Measurements from ENCODE around the gene VWCE.

The VWCE gene

DNA sequence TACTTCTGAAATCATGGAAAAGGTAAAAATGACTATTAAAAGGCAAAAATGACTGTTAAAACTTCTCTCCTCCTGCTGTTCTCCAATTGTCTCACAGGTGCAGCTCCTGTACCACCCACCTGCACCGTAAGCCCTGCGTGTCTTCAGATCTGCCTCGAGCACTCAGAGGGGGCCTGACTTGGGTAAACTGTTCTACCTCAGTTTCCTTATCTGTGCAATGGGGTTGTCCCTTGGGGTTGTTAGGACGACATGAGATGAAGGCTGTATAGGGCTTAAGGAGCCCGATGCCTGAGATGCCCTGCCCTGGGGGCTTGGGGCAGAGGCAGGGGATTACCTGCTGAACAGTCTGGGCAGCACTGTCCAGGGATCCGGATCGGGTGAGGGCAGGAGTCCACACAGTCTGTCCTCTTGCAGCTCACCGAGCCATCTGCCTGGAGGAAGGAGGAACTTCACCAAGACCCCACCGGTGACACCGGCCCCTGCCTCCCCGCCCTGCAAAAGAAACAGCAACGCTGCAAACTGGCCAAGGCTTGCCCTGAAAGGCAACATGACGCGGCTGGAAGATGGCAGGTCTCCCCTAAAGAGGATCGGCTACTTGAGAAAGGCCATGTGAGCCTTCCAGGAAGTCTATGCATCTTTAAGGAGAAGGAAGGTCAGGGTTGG is 26.4 kb downstream of the VWCE start:
- TF ChIP-seq, protein P1, sequence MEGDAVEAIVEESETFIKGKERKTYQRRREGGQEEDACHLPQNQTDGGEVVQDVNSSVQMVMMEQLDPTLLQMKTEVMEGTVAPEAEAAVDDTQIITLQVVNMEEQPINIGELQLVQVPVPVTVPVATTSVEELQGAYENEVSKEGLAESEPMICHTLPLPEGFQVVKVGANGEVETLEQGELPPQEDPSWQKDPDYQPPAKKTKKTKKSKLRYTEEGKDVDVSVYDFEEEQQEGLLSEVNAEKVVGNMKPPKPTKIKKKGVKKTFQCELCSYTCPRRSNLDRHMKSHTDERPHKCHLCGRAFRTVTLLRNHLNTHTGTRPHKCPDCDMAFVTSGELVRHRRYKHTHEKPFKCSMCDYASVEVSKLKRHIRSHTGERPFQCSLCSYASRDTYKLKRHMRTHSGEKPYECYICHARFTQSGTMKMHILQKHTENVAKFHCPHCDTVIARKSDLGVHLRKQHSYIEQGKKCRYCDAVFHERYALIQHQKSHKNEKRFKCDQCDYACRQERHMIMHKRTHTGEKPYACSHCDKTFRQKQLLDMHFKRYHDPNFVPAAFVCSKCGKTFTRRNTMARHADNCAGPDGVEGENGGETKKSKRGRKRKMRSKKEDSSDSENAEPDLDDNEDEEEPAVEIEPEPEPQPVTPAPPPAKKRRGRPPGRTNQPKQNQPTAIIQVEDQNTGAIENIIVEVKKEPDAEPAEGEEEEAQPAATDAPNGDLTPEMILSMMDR (conservative IDR thresholded peaks at IDR 0.05; ENCODE audit: low read length): no peak
- no peak for TF ChIP-seq EZH2phosphoT487 (IDR thresholded peaks at IDR 0.05; ENCODE audit: borderline replicate concordance)
- H3K9ac ChIP-seq (ENCODE audit: low read depth, low read length, poor library complexity, severe bottlenecking): no peak overlapping the region
- H3F3A ChIP-seq (ENCODE audit: low read depth): no peaks in the 10 kb centered on the region
- H3K9me2 ChIP-seq (replicated peaks; ENCODE audit: low read depth, low read length): no peaks in the 10 kb centered on the region
- H3K27me3 ChIP-seq (ENCODE audit: insufficient read depth, low read length, poor library complexity, severe bottlenecking): no peaks in the 10 kb centered on the region
- H3K4me3 ChIP-seq (ENCODE audit: low read length, poor library complexity, severe bottlenecking): no peak overlapping the region
- no peaks in the 10 kb centered on the region for H3K4me1 ChIP-seq (ENCODE audit: insufficient read depth, low read length, poor library complexity, severe bottlenecking)
- no peak overlapping the region for H3K4me2 ChIP-seq (ENCODE audit: low read depth, low read length, poor library complexity, severe bottlenecking)
- H2AFZ ChIP-seq (ENCODE audit: low read length): no peak overlapping the region
- no peaks in the 10 kb centered on the region for H3K36me3 ChIP-seq (ENCODE audit: insufficient read depth, low read length)
- H3K79me2 ChIP-seq (ENCODE audit: insufficient read depth, low read length): no peaks in the 10 kb centered on the region
- H3K9me3 ChIP-seq (ENCODE audit: insufficient read depth, low read depth, low read length): no peaks in the 10 kb centered on the region
- H4K20me1 ChIP-seq (ENCODE audit: insufficient read depth, low read length, poor library complexity, severe bottlenecking): no peaks in the 10 kb centered on the region

DNA sequence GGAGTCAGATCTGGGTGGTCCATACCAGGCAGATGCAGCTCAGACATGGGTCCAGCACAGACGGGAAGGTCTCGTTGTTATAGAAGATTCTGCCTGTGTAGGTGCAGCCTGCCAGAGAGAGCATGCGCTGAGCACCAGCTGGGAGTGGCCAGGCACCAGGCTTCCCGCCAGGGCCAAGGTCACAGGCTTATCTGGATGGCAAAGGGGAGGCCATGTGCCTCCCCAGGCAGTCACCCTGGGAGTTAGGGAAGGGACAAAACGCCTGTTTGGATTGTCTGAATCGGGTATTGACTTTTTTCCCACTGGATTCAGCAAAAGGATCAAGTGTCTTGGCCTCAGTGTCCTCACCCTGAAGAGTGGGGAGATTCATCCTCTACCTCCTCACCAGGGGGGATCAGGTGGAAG is 27.7 kb downstream of the VWCE start:
- no peak overlapping the region for H2AFZ ChIP-seq (ENCODE audit: low read length)
- no peaks in the 10 kb centered on the region for H3K4me1 ChIP-seq (ENCODE audit: insufficient read depth, low read length, poor library complexity, severe bottlenecking)
- H3K4me2 ChIP-seq (ENCODE audit: low read depth, low read length, poor library complexity, severe bottlenecking): no peak overlapping the region
- no peak for TF ChIP-seq EZH2phosphoT487 (IDR thresholded peaks at IDR 0.05; ENCODE audit: borderline replicate concordance)
- TF ChIP-seq, protein P1 (conservative IDR thresholded peaks at IDR 0.05; ENCODE audit: low read length): no peak
- H3K79me2 ChIP-seq (ENCODE audit: insufficient read depth, low read length): no peaks in the 10 kb centered on the region
- no peaks in the 10 kb centered on the region for H3K9me3 ChIP-seq (ENCODE audit: insufficient read depth, low read depth, low read length)
- H3K9me2 ChIP-seq (replicated peaks; ENCODE audit: low read depth, low read length): no peaks in the 10 kb centered on the region
- no peaks in the 10 kb centered on the region for H3K36me3 ChIP-seq (ENCODE audit: insufficient read depth, low read length)
- H3K27me3 ChIP-seq (ENCODE audit: insufficient read depth, low read length, poor library complexity, severe bottlenecking): no peaks in the 10 kb centered on the region
- no peaks in the 10 kb centered on the region for H3F3A ChIP-seq (ENCODE audit: low read depth)
- no peak overlapping the region for H3K9ac ChIP-seq (ENCODE audit: low read depth, low read length, poor library complexity, severe bottlenecking)
- no peak overlapping the region for H3K4me3 ChIP-seq (ENCODE audit: low read length, poor library complexity, severe bottlenecking)
- no peaks in the 10 kb centered on the region for H4K20me1 ChIP-seq (ENCODE audit: insufficient read depth, low read length, poor library complexity, severe bottlenecking)

DNA sequence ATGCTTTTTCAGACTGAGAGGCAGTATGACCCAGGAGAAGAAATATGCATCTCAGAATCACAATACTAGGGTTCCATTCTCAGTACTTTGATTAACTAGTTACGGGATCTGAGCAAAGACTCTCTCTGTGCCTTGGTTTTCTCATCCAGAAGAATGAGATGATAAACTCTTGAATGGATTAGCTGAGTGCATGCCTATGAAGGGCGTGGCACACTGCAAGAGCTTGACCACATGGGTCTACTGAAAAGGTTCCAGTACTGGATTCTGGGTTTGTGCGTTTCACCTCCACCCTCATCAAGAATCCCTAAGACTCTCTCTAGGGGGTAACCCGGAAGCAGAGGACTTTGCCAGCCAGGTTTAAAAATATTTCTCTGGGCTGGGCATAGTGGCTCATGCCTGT is 28.5 kb downstream of the VWCE start:
- H3K4me2 ChIP-seq (ENCODE audit: low read depth, low read length, poor library complexity, severe bottlenecking): no peak overlapping the region
- no peaks in the 10 kb centered on the region for H3K36me3 ChIP-seq (ENCODE audit: insufficient read depth, low read length)
- no peaks in the 10 kb centered on the region for H3K27me3 ChIP-seq (ENCODE audit: insufficient read depth, low read length, poor library complexity, severe bottlenecking)
- H4K20me1 ChIP-seq (ENCODE audit: insufficient read depth, low read length, poor library complexity, severe bottlenecking): no peaks in the 10 kb centered on the region
- no peak overlapping the region for H3K9ac ChIP-seq (ENCODE audit: low read depth, low read length, poor library complexity, severe bottlenecking)
- H3K4me1 ChIP-seq (ENCODE audit: insufficient read depth, low read length, poor library complexity, severe bottlenecking): no peaks in the 10 kb centered on the region
- no peaks in the 10 kb centered on the region for H3F3A ChIP-seq (ENCODE audit: low read depth)
- H3K9me2 ChIP-seq (replicated peaks; ENCODE audit: low read depth, low read length): no peaks in the 10 kb centered on the region
- no peaks in the 10 kb centered on the region for H3K9me3 ChIP-seq (ENCODE audit: insufficient read depth, low read depth, low read length)
- no peaks in the 10 kb centered on the region for H3K79me2 ChIP-seq (ENCODE audit: insufficient read depth, low read length)
- H2AFZ ChIP-seq (ENCODE audit: low read length): no peak overlapping the region
- TF ChIP-seq, protein P1 (conservative IDR thresholded peaks at IDR 0.05; ENCODE audit: low read length): no peak
- TF ChIP-seq EZH2phosphoT487 (IDR thresholded peaks at IDR 0.05; ENCODE audit: borderline replicate concordance): no peak
- no peak overlapping the region for H3K4me3 ChIP-seq (ENCODE audit: low read length, poor library complexity, severe bottlenecking)
